Renal cortex interstitium (tissue), 11 donors: ENCODE results near the gene ANO7. TPM values are rescaled to one million over a fixed set of nuclear protein-coding genes. Genes with fewer than 3 reads are reported as not detected.
A peak's percentile ranks its signal among the peaks of the same experiment; 100 is the strongest.

Experiments used
- DNase-seq, 11 donors: peaks; one replicate each; pipeline ENCODE4 v3.0.0-alpha.2; 2013; ENCODE audit warnings: low read depth in 9 of 11, low spot score in 4 of 11; ENCODE audit errors: extremely low read depth in 1 of 11
- polyA plus RNA-seq, 3 donors: library from polyadenylated mRNA; unstranded; fragments of 120-200 nt; gene quantifications; one replicate each; pipeline ENCODE4 v1.2.1, GENCODE V29; 2013; ENCODE audit not compliant: insufficient read length in 3 of 3

Gene ANO7
- polyA plus RNA-seq, 3 donors = 1.7 to 3.8 (median 1.9) TPM

DNA sequence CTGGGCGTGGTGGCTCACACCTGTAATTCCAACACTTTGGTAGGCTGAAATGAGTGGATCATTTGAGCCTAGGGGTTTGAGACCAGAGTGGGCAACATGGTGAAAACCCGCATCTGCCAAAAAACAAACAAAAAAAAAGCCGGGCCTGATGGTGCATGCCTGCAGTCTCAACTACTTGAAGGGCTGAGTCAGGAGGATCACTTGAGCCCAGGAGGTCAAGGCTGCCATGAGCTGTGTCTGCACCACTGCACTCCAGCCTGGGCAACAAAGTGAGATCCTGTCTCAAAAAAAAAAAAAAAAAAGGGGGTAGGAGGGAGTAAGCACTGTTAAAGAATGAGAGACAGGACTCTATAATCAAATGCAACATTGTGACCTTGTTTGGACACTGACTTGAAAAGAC lies 72.4 kb downstream of the ANO7 start:
- no peak for DNase-seq

DNA sequence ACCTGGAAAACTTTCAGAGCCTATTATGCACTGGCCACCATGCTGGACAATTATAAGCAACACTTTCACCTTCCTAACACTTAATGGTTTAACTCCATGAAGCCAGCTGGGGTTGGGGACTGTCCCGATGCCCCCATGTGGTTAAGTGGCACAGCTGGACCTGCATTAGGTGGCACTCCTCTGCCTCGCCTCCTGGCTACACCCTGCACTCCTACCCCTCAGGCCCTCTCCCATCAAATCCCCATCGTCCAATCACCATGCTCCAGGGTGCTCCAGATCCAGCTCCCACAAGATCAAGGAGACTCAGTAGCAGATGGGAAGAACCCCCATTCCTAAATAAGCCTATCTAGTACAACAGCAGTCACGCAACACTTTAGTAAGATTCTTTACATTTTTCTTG lies 73.2 kb downstream of the ANO7 start:
- no peak for DNase-seq

DNA sequence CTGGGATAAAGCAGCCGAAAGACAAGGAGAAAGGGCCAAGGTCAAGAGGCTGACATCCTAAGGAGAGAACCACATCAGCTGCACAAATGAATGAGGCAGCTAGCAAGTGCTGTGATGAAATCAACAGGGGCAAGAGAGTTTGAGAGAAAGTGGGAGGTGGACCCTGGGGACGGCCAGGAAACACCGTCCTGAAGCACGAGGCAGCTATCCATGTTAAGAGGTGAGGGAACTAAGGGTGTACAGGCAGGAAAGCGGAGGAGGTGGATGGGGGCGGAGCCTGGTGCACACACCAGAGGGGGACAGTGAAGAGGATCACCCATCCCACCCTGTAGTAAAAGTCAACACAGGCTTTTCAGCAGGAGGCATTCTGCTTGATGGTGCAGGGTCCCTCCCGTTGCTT lies 74.6 kb downstream of the ANO7 start:
- DNase-seq = no peak

DNA sequence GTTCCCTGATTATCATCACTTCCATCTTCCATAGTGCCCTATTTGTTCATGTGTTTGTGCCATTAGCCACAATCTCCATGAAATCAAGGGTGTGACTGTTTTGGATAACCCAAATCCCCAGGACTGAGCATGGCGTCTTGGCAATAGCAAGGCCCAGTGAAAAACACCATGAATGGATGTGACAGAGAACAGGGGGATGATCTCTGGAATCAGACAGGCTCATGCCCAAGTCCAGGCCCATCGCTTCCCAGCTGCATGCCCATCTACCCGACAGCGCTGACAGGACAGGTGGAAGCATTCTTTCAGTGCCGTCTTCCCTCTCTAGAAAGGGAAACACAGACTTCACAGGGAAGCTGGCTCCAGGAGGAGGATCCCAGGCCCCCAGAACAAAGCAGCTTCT lies 77.0 kb downstream of the ANO7 start:
- DNase-seq = no peak

DNA sequence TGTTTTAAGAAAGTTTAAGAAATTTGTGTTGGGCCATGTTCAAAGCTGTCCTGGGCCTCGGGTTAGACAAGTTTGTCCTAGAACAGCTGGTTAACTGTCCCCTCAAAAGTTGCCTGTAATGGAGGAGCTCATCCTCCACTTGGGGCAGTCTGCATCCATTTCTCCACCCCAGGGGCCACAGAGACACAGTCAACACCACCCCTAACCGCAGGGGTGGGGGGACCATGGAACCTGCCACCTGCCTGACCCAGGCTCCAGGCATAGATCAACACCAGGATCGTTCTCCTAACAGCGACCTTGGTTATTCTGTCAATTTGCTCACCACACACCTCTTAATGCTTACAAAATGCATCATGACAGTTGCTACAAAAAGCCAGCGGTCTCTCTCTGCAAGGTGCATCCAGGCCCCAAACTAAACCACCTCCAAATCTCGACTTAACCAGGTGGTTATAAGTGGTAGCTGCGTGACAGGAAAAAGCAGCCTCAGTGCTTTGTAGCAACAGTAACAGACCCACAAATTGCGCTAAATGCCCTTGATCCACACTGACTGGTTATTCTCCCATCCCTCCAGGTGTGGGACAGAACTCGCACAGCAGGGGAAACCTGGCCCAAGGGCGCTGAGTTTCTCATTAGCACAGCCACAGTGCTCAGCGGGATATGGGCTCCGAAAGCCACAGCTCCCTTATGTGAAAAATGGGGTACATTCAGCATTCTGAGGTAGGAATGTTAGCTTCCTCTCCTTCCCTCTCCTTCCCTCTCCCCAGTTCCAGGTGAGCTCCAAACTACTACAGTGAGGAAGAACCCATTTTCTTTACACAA lies 79.0 kb downstream of the ANO7 start:
- no peak for DNase-seq

DNA sequence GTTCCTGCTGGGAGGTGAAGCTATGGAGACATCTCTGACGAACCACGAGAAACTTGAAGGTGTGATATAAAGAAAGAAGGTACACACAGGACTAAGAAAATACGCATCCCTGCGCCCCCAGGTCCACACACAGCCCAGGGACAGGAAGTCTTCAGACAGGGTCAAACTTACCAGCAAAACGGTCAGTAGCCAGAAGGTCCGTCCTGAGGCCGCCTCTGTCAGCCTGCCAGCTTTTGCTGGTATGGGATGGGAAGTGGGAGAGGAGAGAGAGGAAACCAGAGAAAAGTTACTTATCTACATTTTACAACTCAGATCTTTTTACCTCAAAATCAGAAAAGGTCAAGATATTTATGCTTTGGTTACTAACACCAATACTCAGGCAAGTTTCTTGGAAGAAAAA lies 79.8 kb downstream of the ANO7 start:
- no peak for DNase-seq

DNA sequence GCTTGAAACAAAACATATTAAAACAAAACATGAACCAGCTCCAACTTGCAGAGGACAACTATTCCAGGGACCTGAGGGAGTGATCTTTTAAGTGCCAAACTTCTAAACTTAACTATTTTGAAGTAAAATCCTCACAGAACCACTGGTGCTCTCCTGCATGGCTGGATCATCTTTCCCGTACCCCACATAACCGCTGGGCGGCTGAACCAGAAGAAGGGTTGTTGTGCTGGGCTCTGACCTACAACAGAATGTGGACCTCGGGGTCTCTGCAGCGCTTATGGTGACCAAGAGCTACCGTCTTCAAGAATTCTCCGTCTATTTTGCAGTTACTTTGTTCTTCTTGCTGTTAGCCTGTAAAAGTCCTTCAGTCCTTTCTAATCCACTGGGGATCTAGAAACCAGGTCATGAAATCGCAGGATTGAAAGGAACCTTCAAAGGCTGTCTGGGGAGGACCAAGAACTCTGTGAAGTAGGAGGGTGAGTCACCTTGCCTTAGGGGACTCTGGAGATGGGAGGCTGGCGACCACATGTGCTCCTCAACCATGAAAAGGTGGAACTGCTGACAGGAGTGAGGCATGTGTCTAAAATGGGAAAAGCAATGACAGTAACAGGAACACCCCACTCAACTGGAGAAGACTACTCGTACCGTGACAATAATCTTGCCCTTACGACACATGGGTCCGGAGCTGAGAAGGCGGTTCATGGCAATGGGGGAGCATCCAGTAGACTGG lies 80.4 kb downstream of the ANO7 start:
- no peak for DNase-seq

DNA sequence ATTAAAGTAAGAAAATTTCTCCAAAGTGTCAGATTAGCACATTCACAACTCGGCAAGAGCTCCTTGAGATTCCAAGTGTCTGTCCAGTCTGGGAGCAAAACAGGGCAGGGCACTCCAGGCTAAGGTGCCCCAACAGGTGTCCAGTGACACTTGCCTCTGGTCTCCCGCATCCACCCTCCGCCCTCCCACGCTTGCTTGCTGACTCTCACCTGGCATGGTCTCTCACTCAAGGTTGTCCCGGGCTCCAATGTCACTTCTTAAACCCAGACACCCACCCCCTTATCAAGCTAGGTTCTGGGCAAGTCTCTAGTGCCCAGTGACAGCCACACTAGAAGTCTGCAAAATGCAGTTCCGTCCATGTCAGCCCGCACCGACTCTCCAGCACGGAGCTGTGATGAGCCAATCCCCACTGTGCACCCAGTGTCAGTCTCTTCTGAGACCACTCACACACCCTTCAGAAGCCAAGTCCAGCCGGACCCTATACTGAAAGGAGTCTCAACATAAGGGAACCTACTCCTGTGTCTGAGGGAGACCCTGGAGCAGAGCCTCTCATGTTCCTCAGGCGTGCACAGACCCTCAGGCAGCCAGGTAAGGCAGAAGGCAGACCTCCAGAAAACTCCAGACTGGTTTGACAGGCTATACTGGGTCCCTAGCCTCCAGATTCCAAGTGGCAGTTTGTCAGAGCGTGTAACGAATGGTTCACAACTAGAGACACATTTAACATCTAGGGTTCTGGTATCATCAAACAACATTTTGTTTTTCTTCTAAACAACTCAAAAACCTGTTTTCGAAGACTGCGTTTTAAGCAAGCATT lies 81.4 kb downstream of the ANO7 start:
- DNase-seq = no peak

DNA sequence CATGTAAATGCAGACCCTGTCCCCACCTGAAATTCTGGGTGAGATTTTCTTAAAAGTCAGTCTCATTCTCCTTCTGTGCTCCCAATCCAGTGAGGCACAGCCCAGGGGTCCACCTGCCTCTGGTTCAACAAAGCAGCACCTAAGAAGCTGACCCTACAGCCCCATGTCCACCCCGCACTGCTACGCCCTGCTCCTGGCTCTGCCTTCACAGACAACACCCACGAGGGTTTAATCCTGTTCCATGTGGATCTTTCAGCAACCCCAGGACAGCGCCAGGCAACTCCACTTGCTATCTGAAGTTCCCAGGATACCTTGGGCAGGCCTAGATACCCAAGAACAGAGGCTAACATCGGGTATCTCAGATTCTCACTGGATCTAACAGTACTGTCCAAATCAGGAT lies 82.1 kb downstream of the ANO7 start:
- no peak for DNase-seq

DNA sequence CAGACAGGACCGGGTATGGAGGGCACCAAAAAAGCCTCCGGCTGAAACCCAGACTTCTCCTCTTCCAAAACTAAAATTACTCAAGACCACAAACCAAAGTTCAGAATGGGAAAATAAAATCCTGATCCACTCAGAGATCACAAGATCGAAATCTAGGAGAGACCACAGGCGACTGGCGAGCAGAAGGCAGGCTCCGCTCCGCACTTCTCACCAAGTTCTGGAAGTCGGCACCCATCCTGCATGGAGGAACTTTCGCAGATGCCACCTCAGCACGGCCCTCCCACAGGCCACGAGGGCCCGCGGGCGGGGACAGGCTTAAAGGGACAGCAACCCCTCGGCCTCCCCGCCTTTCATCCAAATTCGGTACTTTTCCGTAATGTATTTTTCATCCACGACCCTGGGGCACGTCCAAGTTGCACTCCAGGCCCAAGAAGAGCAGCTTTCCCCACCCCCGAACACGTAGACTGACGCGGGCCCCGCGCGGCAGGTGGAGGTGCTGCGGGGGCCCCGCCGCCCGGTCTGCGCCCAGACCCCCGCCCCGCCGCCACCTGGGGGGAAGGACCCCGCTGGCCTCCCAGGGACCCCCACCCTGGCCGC lies 83.3 kb downstream of the ANO7 start:
- peak in 8 of 11 donors; percentile 42 to 63 (median 52) for DNase-seq

DNA sequence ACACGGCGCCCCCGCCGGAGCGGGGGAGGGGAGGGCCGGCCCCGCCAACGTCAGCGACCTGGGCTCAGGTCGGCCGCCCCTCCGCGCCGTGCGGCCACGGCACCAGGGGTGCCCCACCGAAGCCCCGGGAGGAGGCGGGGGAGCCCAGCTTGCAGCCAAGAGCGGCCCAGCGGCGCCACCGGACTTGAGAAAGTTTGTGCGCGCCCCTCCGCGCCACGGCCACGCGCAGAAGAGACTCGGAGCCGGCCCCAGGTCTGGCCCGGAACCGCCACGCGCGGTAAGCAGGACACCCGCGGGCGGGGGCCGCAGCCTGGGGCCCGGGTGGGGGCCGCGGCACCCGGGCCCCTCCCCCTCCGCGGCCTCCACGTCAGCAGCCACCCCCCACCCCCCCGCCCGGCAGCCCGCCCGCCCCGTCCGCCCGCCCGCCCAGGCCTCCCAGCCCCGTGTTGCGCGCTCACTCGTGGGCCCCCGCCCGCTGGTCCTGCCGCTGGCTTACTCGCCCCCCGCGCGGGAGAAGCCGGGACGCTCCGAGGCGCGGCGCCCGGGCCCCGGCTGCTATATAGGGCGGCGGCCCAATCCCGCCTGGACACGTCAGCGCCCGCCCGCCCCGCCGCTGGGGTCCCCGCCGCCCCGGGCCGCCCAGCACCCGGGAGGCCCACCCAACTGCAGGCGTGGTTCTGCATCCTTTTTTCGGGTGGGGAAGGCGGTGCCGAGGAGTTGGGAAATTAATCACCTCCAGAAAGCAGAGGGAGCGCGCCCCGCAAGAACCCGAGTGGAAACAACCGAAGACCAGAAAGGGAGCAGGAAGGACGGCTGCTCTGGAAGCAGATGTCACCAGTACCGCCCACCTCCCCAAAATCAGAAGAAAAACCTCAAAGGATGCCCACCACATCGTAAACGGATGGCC lies 84.1 kb downstream of the ANO7 start:
- DNase-seq = peak in 5 of 11 donors; percentile 41 to 57 (median 48)

DNA sequence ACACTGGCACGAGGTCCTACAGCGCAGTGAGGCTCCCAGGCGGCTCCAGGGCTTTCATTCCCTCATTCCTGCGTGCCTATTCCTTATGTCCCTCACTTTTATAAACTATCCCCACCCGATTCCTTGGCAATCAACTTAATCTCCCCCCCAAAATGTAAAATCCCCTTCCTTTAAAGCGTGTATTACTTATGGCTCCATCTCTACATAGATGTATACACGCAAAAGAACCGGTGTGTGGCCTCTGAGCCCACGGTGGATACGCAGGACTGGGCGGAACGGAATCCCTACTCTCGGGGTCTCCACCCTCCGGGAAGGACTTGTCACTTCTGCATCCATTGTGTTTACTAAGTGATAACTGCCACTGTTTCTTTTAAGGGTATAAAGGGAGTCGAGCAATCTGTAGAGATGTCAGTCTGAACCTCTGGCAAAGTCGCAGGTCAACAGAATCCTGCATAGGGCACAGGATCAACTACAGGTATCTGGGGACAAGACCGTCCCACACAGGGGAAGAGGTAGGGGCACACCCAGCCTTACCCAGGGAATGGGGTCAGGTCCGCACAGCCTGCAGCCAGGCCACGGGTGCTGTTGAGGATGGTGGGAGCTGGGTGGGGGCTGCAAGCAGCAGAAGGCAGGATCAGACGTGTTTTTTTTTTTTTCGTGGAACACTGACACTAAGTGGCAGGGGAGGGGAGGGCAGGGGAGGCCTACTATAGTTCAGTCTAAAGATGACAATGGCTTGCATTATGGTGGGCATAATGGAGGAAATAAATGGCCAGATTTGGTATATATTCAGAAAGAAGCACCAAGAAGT lies 84.9 kb downstream of the ANO7 start:
- DNase-seq = no peak

DNA sequence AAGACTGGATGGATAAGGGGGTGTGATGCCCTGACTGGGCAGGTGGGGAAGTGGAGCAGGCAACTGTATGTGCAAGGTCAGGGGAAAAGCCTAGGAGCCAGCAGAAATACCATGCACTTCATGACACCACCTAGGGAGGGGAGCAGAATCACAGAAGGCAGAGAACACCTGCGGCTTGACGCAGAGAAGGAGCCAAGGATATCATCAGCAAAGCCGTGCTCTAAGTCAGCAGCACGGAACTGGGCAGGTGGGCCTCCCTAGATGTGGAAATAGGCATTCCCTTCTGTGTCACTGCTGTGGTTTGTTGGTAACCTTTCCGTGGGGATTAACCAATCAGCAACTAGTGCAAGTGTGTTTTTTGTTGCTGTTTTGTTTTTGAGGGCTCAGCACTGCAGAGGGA lies 85.7 kb downstream of the ANO7 start:
- DNase-seq = no peak

Other genes starting within 250 kb of the ANO7 start
- gene SNED1, start 190.1 kb upstream of the ANO7 start, polyA plus RNA-seq = 10 to 100 TPM in 1 of 3 donors, 1 to 10 TPM in 2; 6.1 to 13.9 (median 8.1) TPM
- gene MTERF4, start 86.4 kb upstream of the ANO7 start, polyA plus RNA-seq = 10 to 100 TPM; 68.5 to 78.4 (median 69.5) TPM
- gene PASK, start 39.2 kb upstream of the ANO7 start, polyA plus RNA-seq = 10 to 100 TPM; 14.4 to 28.9 (median 16.2) TPM
- gene PPP1R7, start 38.2 kb upstream of the ANO7 start, polyA plus RNA-seq = 10 to 100 TPM; 66.9 to 84.2 (median 77.4) TPM
- gene HDLBP, start 127.0 kb downstream of the ANO7 start, polyA plus RNA-seq = 100 to 1,000 TPM; 341 to 386 (median 376) TPM
- gene SEPTIN2, start 127.2 kb downstream of the ANO7 start, polyA plus RNA-seq = 100 to 1,000 TPM; 612 to 635 (median 613) TPM
- 10 to 100 TPM; 55.0 to 61.1 (median 60.7) TPM for gene FARP2, start 167.6 kb downstream of the ANO7 start, polyA plus RNA-seq